ENCODE data around the gene TMTC4. TPM values are rescaled to one million over a fixed set of nuclear protein-coding genes. Genes with fewer than 3 reads are reported as not detected.

The TMTC4 gene
- total RNA-seq, 1 experiment from 2014 or later: 14.6 TPM

DNA sequence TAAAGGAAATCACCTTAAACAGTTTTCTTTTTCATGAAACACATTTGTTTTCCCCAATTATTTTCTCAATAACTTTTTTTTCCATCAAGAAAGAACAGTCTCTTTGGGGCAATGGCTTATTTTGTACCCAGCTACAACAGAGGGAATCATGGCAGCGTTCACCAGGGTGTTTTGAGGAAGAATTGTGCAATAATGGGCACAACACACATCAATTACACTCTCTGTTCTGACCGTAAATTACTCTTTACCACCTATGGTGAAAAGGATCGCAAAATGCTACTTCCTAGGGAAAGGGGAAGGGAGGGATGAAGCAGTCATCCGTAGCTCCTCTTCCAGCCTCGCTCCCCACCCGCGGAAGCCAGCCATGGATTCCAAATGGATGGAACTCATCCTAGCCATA lies 38.6 kb downstream of the TMTC4 start:
- ATAC-seq: no peak
- Histone ChIP-seq H3K4me3 (ENCODE audit: low read depth in 2 of 2, low read length in 2 of 2) (no peak overlapping the region), H3K4me1 (ENCODE audit: control insufficient read depth, insufficient read depth, low read length) (no peaks in the 10 kb centered on the region), H3K36me3 (ENCODE audit: control insufficient read depth, insufficient read depth, low read length) (no peaks in the 10 kb centered on the region), H3K27ac (ENCODE audit: low read length) (no peak overlapping the region), H3K9me3 (ENCODE audit: control insufficient read depth, insufficient read depth, low read depth, low read length) (no peaks in the 10 kb centered on the region), H3K27me3 (ENCODE audit: control insufficient read depth, insufficient read depth, low read length) (no peaks in the 10 kb centered on the region)
- ChIA-PET POLR2A (no interaction called here), CTCF (no interaction called here)
- in situ Hi-C loops (cut with HindIII; ENCODE audit: low pct_unique_long_range_greater_than_20kb, low sequenced_read_pairs) (no loop called here), intact Hi-C loops (cut with micrococcal nuclease; ENCODE audit: unreplicated experiment) (no loop called here)
- TF ChIP-seq SIN3A (IDR thresholded peaks at IDR 0.05; ENCODE audit: borderline replicate concordance, insufficient read depth, low read depth, low read length): no peak
- TF ChIP-seq POLR2AphosphoS5 (IDR thresholded peaks at IDR 0.05; ENCODE audit: low read depth, low read length): no peak
- TF ChIP-seq, protein P1, sequence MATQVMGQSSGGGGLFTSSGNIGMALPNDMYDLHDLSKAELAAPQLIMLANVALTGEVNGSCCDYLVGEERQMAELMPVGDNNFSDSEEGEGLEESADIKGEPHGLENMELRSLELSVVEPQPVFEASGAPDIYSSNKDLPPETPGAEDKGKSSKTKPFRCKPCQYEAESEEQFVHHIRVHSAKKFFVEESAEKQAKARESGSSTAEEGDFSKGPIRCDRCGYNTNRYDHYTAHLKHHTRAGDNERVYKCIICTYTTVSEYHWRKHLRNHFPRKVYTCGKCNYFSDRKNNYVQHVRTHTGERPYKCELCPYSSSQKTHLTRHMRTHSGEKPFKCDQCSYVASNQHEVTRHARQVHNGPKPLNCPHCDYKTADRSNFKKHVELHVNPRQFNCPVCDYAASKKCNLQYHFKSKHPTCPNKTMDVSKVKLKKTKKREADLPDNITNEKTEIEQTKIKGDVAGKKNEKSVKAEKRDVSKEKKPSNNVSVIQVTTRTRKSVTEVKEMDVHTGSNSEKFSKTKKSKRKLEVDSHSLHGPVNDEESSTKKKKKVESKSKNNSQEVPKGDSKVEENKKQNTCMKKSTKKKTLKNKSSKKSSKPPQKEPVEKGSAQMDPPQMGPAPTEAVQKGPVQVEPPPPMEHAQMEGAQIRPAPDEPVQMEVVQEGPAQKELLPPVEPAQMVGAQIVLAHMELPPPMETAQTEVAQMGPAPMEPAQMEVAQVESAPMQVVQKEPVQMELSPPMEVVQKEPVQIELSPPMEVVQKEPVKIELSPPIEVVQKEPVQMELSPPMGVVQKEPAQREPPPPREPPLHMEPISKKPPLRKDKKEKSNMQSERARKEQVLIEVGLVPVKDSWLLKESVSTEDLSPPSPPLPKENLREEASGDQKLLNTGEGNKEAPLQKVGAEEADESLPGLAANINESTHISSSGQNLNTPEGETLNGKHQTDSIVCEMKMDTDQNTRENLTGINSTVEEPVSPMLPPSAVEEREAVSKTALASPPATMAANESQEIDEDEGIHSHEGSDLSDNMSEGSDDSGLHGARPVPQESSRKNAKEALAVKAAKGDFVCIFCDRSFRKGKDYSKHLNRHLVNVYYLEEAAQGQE (IDR thresholded peaks at IDR 0.05; ENCODE audit: insufficient read depth in 1 of 2, low read depth in 2 of 2, low read length in 1 of 2): no peak
- TF ChIP-seq TCF7L2 (IDR thresholded peaks at IDR 0.05; ENCODE audit: low read depth, low read length): no peak
- TF ChIP-seq, protein P2, sequence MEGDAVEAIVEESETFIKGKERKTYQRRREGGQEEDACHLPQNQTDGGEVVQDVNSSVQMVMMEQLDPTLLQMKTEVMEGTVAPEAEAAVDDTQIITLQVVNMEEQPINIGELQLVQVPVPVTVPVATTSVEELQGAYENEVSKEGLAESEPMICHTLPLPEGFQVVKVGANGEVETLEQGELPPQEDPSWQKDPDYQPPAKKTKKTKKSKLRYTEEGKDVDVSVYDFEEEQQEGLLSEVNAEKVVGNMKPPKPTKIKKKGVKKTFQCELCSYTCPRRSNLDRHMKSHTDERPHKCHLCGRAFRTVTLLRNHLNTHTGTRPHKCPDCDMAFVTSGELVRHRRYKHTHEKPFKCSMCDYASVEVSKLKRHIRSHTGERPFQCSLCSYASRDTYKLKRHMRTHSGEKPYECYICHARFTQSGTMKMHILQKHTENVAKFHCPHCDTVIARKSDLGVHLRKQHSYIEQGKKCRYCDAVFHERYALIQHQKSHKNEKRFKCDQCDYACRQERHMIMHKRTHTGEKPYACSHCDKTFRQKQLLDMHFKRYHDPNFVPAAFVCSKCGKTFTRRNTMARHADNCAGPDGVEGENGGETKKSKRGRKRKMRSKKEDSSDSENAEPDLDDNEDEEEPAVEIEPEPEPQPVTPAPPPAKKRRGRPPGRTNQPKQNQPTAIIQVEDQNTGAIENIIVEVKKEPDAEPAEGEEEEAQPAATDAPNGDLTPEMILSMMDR (IDR thresholded peaks at IDR 0.05): no peak
- DNase-seq (ENCODE audit: low read depth, low spot score): no peak
- BruUV-seq (replicated peaks): no TSS peak

DNA sequence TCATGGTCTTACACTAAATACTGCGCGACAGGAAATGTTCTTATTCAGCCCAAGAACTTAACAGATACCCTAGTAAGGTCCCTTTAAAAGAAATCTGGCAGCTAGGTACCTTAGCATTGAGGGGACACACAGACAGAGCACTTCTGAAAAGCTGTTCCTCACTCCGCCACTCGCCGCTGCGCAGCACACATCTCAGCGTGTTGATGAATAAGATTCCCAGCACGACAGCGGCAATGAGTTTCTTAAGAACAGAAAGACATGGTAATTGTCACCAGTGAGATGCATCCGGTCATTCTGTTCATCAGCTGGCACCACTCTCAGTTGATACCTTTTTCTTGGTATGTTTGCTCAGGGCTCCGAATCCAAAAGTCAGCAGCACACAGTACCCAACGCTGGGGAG lies 39.9 kb downstream of the TMTC4 start:
- H3K27ac ChIP-seq (ENCODE audit: low read length): no peak overlapping the region
- DNase-seq (ENCODE audit: low read depth, low spot score) (no peak), ATAC-seq (no peak)
- no peak for TF ChIP-seq POLR2AphosphoS5 (IDR thresholded peaks at IDR 0.05; ENCODE audit: low read depth, low read length)
- TF ChIP-seq, protein P2 (IDR thresholded peaks at IDR 0.05): no peak
- no peak for TF ChIP-seq TCF7L2 (IDR thresholded peaks at IDR 0.05; ENCODE audit: low read depth, low read length)
- no peak for TF ChIP-seq SIN3A (IDR thresholded peaks at IDR 0.05; ENCODE audit: borderline replicate concordance, insufficient read depth, low read depth, low read length)
- TF ChIP-seq, protein P1 (IDR thresholded peaks at IDR 0.05; ENCODE audit: insufficient read depth in 1 of 2, low read depth in 2 of 2, low read length in 1 of 2): no peak
- no peaks in the 10 kb centered on the region for H3K4me1 ChIP-seq (ENCODE audit: control insufficient read depth, insufficient read depth, low read length)
- intact Hi-C loops (cut with micrococcal nuclease; ENCODE audit: unreplicated experiment) (no loop called here), in situ Hi-C loops (cut with HindIII; ENCODE audit: low pct_unique_long_range_greater_than_20kb, low sequenced_read_pairs) (no loop called here)
- H3K4me3 ChIP-seq (ENCODE audit: low read depth in 2 of 2, low read length in 2 of 2): no peak overlapping the region
- ChIA-PET POLR2A (no interaction called here), CTCF (no interaction called here)
- no peaks in the 10 kb centered on the region for H3K9me3 ChIP-seq (ENCODE audit: control insufficient read depth, insufficient read depth, low read depth, low read length)
- no peaks in the 10 kb centered on the region; the same call in 1 of the 2 replicates for H3K36me3 ChIP-seq (ENCODE audit: control insufficient read depth, insufficient read depth, low read length)
- no peaks in the 10 kb centered on the region for H3K27me3 ChIP-seq (ENCODE audit: control insufficient read depth, insufficient read depth, low read length)
- no TSS peak for BruUV-seq (replicated peaks)
